ENCODE data around the gene TERF2IP.

DNA sequence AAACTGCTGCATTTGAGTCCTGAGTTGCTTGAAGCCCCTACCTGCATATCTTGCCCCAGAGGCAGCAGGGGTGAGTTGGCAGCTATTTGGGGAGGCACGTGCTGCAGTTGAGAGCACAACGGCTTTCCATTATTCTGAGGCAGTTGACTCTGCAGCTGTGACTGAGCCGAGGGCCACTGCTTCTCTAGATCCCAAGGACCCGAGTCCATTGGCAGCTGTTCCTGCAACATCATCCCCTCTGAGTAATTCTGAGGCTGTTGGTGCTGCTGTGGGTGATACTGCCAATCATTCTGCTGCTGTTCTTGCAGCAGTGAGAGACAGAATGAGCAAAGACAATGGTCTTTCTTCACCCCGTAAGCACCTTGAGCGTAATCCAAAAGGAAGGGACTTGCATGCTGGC is 12.7 kb downstream of the TERF2IP start:
- TF ChIP-seq, protein P1, sequence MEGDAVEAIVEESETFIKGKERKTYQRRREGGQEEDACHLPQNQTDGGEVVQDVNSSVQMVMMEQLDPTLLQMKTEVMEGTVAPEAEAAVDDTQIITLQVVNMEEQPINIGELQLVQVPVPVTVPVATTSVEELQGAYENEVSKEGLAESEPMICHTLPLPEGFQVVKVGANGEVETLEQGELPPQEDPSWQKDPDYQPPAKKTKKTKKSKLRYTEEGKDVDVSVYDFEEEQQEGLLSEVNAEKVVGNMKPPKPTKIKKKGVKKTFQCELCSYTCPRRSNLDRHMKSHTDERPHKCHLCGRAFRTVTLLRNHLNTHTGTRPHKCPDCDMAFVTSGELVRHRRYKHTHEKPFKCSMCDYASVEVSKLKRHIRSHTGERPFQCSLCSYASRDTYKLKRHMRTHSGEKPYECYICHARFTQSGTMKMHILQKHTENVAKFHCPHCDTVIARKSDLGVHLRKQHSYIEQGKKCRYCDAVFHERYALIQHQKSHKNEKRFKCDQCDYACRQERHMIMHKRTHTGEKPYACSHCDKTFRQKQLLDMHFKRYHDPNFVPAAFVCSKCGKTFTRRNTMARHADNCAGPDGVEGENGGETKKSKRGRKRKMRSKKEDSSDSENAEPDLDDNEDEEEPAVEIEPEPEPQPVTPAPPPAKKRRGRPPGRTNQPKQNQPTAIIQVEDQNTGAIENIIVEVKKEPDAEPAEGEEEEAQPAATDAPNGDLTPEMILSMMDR (conservative IDR thresholded peaks at IDR 0.05; ENCODE audit: low read length): no peak
- TF ChIP-seq EZH2phosphoT487 (IDR thresholded peaks at IDR 0.05; ENCODE audit: borderline replicate concordance): no peak
